ENCODE data around the gene S100A3.

S100A3 gene

DNA sequence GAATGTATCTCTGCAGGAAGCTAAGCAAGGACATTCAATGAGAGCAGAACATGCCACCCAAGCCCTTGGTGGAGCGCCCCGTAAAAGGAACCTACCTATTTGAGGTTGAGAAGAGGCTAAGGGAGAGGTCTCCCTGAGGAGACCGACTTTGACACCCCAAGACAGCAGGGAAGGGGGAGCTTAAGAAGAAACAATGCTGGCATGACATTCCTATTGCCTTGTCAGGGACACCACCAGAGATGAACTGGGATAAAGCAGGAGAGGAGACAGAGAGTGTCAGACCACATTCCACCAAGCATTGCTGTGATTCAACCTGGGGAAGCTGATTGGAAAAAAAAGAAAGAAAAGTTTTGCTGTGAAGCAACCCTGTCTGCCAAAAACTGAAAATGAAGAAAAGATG lies 29.9 kb upstream of the S100A3 start:
- no peak for TF ChIP-seq EZH2 (IDR thresholded peaks at IDR 0.05; ENCODE audit: borderline replicate concordance, low read length)
- TF ChIP-seq, protein P1, sequence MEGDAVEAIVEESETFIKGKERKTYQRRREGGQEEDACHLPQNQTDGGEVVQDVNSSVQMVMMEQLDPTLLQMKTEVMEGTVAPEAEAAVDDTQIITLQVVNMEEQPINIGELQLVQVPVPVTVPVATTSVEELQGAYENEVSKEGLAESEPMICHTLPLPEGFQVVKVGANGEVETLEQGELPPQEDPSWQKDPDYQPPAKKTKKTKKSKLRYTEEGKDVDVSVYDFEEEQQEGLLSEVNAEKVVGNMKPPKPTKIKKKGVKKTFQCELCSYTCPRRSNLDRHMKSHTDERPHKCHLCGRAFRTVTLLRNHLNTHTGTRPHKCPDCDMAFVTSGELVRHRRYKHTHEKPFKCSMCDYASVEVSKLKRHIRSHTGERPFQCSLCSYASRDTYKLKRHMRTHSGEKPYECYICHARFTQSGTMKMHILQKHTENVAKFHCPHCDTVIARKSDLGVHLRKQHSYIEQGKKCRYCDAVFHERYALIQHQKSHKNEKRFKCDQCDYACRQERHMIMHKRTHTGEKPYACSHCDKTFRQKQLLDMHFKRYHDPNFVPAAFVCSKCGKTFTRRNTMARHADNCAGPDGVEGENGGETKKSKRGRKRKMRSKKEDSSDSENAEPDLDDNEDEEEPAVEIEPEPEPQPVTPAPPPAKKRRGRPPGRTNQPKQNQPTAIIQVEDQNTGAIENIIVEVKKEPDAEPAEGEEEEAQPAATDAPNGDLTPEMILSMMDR (IDR thresholded peaks at IDR 0.05; ENCODE audit: low read length) = no peak
- Histone ChIP-seq H3K79me2 (ENCODE audit: insufficient read depth, low read length) (no peaks in the 10 kb centered on the region), H3K9me3 (ENCODE audit: low read length) (no peaks in the 10 kb centered on the region), H3K9ac (ENCODE audit: low read length) (no peak overlapping the region), H3K4me1 (ENCODE audit: insufficient read depth, low read length, severe bottlenecking) (no peaks in the 10 kb centered on the region), H3K27me3 (ENCODE audit: insufficient read depth, low read length) (no peaks in the 10 kb centered on the region), H3F3A (ENCODE audit: insufficient read depth, low read length) (no peaks in the 10 kb centered on the region), H2AFZ (ENCODE audit: low read length) (no peak overlapping the region), H3K9me2 (ENCODE audit: low read depth, low read length) (no peaks in the 10 kb centered on the region; the same call in 1 of the 2 replicates), H4K20me1 (ENCODE audit: insufficient read depth, low read length) (no peaks in the 10 kb centered on the region), H3K36me3 (ENCODE audit: insufficient read depth, low read length) (no peaks in the 10 kb centered on the region), H3K27ac (ENCODE audit: low read depth, low read length, poor library complexity, severe bottlenecking) (no peak overlapping the region), H3K4me2 (ENCODE audit: low read length) (no peak overlapping the region), H3K4me3 (ENCODE audit: low read depth, low read length, poor library complexity, severe bottlenecking) (no peak overlapping the region)

DNA sequence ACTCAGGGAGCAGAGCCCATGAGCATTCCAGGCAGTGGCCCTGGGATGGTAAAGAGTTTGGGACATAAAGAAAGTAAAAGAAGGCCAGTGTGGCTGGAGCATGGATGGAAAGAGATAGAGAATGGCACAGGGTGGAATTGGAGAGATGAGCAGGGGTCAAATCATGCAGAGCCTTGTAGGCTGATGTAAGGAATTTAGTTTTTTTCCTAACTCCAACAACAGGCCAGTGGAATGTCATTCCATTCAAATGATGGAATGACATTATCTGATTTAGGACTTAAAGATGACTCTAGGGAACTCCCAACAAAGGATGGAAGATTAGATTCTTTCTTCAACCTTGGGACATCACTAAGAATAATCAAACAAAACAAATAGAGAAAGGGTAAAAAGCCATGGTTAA lies 29.4 kb upstream of the S100A3 start:
- Histone ChIP-seq H3K4me2 (ENCODE audit: low read length) (no peak overlapping the region), H3K27ac (ENCODE audit: low read depth, low read length, poor library complexity, severe bottlenecking) (no peak overlapping the region), H2AFZ (ENCODE audit: low read length) (no peak overlapping the region), H3F3A (ENCODE audit: insufficient read depth, low read length) (no peaks in the 10 kb centered on the region), H3K79me2 (ENCODE audit: insufficient read depth, low read length) (no peaks in the 10 kb centered on the region), H3K36me3 (ENCODE audit: insufficient read depth, low read length) (no peaks in the 10 kb centered on the region), H3K9me3 (ENCODE audit: low read length) (no peaks in the 10 kb centered on the region), H3K4me3 (ENCODE audit: low read depth, low read length, poor library complexity, severe bottlenecking) (no peak overlapping the region), H3K27me3 (ENCODE audit: insufficient read depth, low read length) (no peaks in the 10 kb centered on the region), H3K4me1 (ENCODE audit: insufficient read depth, low read length, severe bottlenecking) (no peaks in the 10 kb centered on the region), H3K9ac (ENCODE audit: low read length) (no peak overlapping the region), H3K9me2 (ENCODE audit: low read depth, low read length) (no peaks in the 10 kb centered on the region; the same call in 1 of the 2 replicates), H4K20me1 (ENCODE audit: insufficient read depth, low read length) (no peaks in the 10 kb centered on the region)
- TF ChIP-seq EZH2 (IDR thresholded peaks at IDR 0.05; ENCODE audit: borderline replicate concordance, low read length) = no peak
- TF ChIP-seq, protein P1 (IDR thresholded peaks at IDR 0.05; ENCODE audit: low read length) = no peak

DNA sequence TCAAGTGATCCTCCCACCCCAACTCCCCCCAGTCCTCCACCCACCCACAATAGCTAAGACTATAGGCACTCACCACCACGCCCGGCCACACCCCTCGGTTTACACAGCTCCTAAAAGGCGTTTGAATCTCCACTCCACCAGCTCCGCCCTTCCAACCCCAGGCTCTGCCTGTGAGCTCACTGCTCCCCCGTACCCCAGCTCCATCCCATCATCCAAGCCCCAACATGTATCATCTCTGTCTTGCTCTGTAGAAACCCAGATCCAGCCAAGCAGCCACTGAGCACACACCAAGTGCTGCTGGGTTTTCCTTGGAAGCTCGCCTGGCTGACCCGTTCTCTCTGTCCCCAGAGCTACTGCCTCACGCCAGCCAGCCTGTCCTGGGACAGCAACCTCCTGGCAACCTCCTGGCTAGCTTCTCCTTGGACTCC lies 28.6 kb upstream of the S100A3 start:
- Histone ChIP-seq H3K9ac (ENCODE audit: low read length) (no peak overlapping the region), H3K9me2 (ENCODE audit: low read depth, low read length) (no peaks in the 10 kb centered on the region; the same call in 1 of the 2 replicates), H3K4me1 (ENCODE audit: insufficient read depth, low read length, severe bottlenecking) (no peaks in the 10 kb centered on the region), H3K9me3 (ENCODE audit: low read length) (no peaks in the 10 kb centered on the region), H3K4me2 (ENCODE audit: low read length) (no peak overlapping the region), H3F3A (ENCODE audit: insufficient read depth, low read length) (no peaks in the 10 kb centered on the region), H2AFZ (ENCODE audit: low read length) (no peak overlapping the region), H3K27ac (ENCODE audit: low read depth, low read length, poor library complexity, severe bottlenecking) (no peak overlapping the region), H3K27me3 (ENCODE audit: insufficient read depth, low read length) (no peaks in the 10 kb centered on the region), H3K36me3 (ENCODE audit: insufficient read depth, low read length) (no peaks in the 10 kb centered on the region), H3K79me2 (ENCODE audit: insufficient read depth, low read length) (no peaks in the 10 kb centered on the region), H3K4me3 (ENCODE audit: low read depth, low read length, poor library complexity, severe bottlenecking) (no peak overlapping the region), H4K20me1 (ENCODE audit: insufficient read depth, low read length) (no peaks in the 10 kb centered on the region)
- TF ChIP-seq EZH2 (IDR thresholded peaks at IDR 0.05; ENCODE audit: borderline replicate concordance, low read length) = no peak
- TF ChIP-seq, protein P1 (IDR thresholded peaks at IDR 0.05; ENCODE audit: low read length) = no peak
